A549 (cell line): Measurements from ENCODE around the gene TNFRSF1B.

Experiments
- CTCF ChIP-seq: fragments of >200 bp; sonication (Bioruptor Twin); formaldehyde crosslinking; IDR thresholded peaks from 3 replicates; pipeline ENCODE4 v1.5.1; 2016
- RAD21 ChIP-seq, 2 experiments: fragments of >200 bp in 1 of 2; sonication (Bioruptor Twin) in 1 of 2; formaldehyde crosslinking in 1 of 2; IDR thresholded peaks in 1 of 2; conservative IDR thresholded peaks in 1 of 2; 2 replicates in 1 of 2; 3 replicates in 1 of 2; pipeline ENCODE4 v1.6.1; 2012 to 2018; ENCODE audit warnings: inconsistent platforms in 1 of 2
- ZFP36 ChIP-seq: fragments of 450-650 bp; IDR thresholded peaks from 2 replicates; pipeline ENCODE4 v1.6.1; 2014; ENCODE audit warnings: borderline replicate concordance; ENCODE audit not compliant: partially characterized antibody
- ZNF302 ChIP-seq: fragments of 250-450 bp; sonication (Bioruptor Pico); IDR thresholded peaks from 2 replicates; pipeline ENCODE4 v1.9.0; 2021; ENCODE audit warnings: inconsistent platforms, mild to moderate bottlenecking, moderate library complexity

GRCh38 chr1:12173041-12173509 lies 6.3 kb downstream of the TNFRSF1B start:
- TF ChIP-seq ZFP36 (no peak), RAD21 (conservative IDR thresholded peaks at IDR 0.05 in 1 of 2, IDR thresholded peaks at IDR 0.05 in 1 of 2) (no peak), ZNF302 (CRISPR knock-in tag) (no peak), CTCF (no peak)
